WERI-Rb-1 (cell line): ENCODE data around the gene PTPRN2.

ENCODE experiments used
- DNase-seq: peaks from one replicate; pipeline ENCODE4 v3.0.0-alpha.2; 2020
- H3K27ac ChIP-seq: fragments of 250-450 bp; sonication (Bioruptor Pico); 2 replicates; pipeline ENCODE4 v1.5.1; 2020; ENCODE audit warnings: mild to moderate bottlenecking, moderate library complexity
- H3K27me3 ChIP-seq: fragments of 250-450 bp; sonication (Bioruptor Pico); 2 replicates; pipeline ENCODE4 v1.5.1; 2021; ENCODE audit warnings: mild to moderate bottlenecking, low read depth, moderate library complexity; ENCODE audit not compliant: insufficient read depth, severe bottlenecking
- H3K36me3 ChIP-seq: fragments of 250-450 bp; sonication (Bioruptor Pico); 2 replicates; pipeline ENCODE4 v1.5.1; 2020; ENCODE audit warnings: mild to moderate bottlenecking, moderate library complexity
- H3K4me3 ChIP-seq: 2 replicates; pipeline ENCODE4 v1.5.1; 2011; ENCODE audit warnings: low read depth, mild to moderate bottlenecking, control low read depth, low read length
- H3K9me3 ChIP-seq: fragments of 250-450 bp; sonication (Bioruptor Pico); 2 replicates; pipeline ENCODE4 v1.5.1; 2021; ENCODE audit warnings: mild to moderate bottlenecking, moderate library complexity; ENCODE audit not compliant: severe bottlenecking
- TF ChIP-seq, protein P1 (sequence below): IDR thresholded peaks from 2 replicates; pipeline ENCODE4 v1.5.1; 2011; ENCODE audit warnings: low read depth, mild to moderate bottlenecking, control low read depth, inconsistent platforms, low read length

The PTPRN2 gene

GRCh38 chr7:157739031-157739430 is 848.6 kb downstream of the PTPRN2 start:
- Histone ChIP-seq H3K9me3 (no peaks in the 10 kb centered on the region), H3K36me3 (no peaks in the 10 kb centered on the region), H3K4me3 (no peak overlapping the region), H3K27ac (peak overlapping the region; percentile 48), H3K27me3 (no peaks in the 10 kb centered on the region)
- DNase-seq = peak; percentile 62
- TF ChIP-seq, protein P1, sequence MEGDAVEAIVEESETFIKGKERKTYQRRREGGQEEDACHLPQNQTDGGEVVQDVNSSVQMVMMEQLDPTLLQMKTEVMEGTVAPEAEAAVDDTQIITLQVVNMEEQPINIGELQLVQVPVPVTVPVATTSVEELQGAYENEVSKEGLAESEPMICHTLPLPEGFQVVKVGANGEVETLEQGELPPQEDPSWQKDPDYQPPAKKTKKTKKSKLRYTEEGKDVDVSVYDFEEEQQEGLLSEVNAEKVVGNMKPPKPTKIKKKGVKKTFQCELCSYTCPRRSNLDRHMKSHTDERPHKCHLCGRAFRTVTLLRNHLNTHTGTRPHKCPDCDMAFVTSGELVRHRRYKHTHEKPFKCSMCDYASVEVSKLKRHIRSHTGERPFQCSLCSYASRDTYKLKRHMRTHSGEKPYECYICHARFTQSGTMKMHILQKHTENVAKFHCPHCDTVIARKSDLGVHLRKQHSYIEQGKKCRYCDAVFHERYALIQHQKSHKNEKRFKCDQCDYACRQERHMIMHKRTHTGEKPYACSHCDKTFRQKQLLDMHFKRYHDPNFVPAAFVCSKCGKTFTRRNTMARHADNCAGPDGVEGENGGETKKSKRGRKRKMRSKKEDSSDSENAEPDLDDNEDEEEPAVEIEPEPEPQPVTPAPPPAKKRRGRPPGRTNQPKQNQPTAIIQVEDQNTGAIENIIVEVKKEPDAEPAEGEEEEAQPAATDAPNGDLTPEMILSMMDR = no peak

GRCh38 chr7:157738066-157738460 is 849.6 kb downstream of the PTPRN2 start:
- H3K9me3 ChIP-seq = no peaks in the 10 kb centered on the region
- no peaks in the 10 kb centered on the region for H3K36me3 ChIP-seq
- DNase-seq = no peak
- H3K27me3 ChIP-seq = no peaks in the 10 kb centered on the region
- H3K27ac ChIP-seq = no peak overlapping the region; the same call in 1 of the 2 replicates
- TF ChIP-seq, protein P1 = no peak
- no peak overlapping the region for H3K4me3 ChIP-seq

GRCh38 chr7:157737151-157738065 is 850.2 kb downstream of the PTPRN2 start:
- H3K4me3 ChIP-seq = no peak overlapping the region
- H3K36me3 ChIP-seq = no peaks in the 10 kb centered on the region
- TF ChIP-seq, protein P1 = no peak
- H3K27me3 ChIP-seq = no peaks in the 10 kb centered on the region
- peak; percentile 62 for DNase-seq
- no peak overlapping the region for H3K27ac ChIP-seq
- no peaks in the 10 kb centered on the region for H3K9me3 ChIP-seq

GRCh38 chr7:157736341-157736740 is 851.3 kb downstream of the PTPRN2 start:
- no peak for DNase-seq
- Histone ChIP-seq H3K4me3 (no peak overlapping the region), H3K27ac (no peak overlapping the region), H3K9me3 (no peaks in the 10 kb centered on the region), H3K27me3 (no peaks in the 10 kb centered on the region), H3K36me3 (no peaks in the 10 kb centered on the region)
- TF ChIP-seq, protein P1 = no peak

GRCh38 chr7:157735826-157736225 is 851.8 kb downstream of the PTPRN2 start:
- Histone ChIP-seq H3K9me3 (no peaks in the 10 kb centered on the region), H3K27ac (no peak overlapping the region), H3K27me3 (no peaks in the 10 kb centered on the region), H3K36me3 (no peaks in the 10 kb centered on the region), H3K4me3 (no peak overlapping the region)
- no peak for DNase-seq
- TF ChIP-seq, protein P1 = no peak
